CD14-positive monocyte (primary cell): ENCODE results near the gene WDR18. TPM values are rescaled to one million over a fixed set of nuclear protein-coding genes. Genes with fewer than 3 reads are reported as not detected.

Experiments used
- DNase-seq, 3 donors: peaks; one replicate each; pipeline ENCODE4 v3.0.0-alpha.2; 2011 to 2022
- H2AFZ ChIP-seq: 2 replicates; pipeline ENCODE4 v1.6.0; 2012; ENCODE audit warnings: mild to moderate bottlenecking, low read depth, low read length, inconsistent platforms; ENCODE audit not compliant: insufficient read depth, poor library complexity, severe bottlenecking
- H3K27ac ChIP-seq, 2 donors: 1 replicate in 1 of 2; 2 replicates in 1 of 2; pipeline ENCODE4 v1.5.1; 2012 to 2013; ENCODE audit warnings: low read length in 2 of 2, control low read depth in 1 of 2, inconsistent platforms in 1 of 2, low read depth in 1 of 2, mild to moderate bottlenecking in 1 of 2
- H3K27me3 ChIP-seq, 2 donors: one replicate each; pipeline versions ENCODE4 v1.6.0 to v1.6.1; 2011 to 2013; ENCODE audit warnings: low read length in 2 of 2; ENCODE audit not compliant: control insufficient read depth in 2 of 2, insufficient read depth in 2 of 2
- H3K36me3 ChIP-seq, 2 donors: replicated peaks in 1 of 2; 1 replicate in 1 of 2; 2 replicates in 1 of 2; pipeline versions ENCODE4 v1.5.1 to v1.6.1; 2012 to 2013; ENCODE audit warnings: low read length in 2 of 2, control low read depth in 1 of 2, inconsistent platforms in 1 of 2, mild to moderate bottlenecking in 1 of 2; ENCODE audit not compliant: insufficient read depth in 2 of 2, control insufficient read depth in 1 of 2
- H3K4me1 ChIP-seq, 2 donors: 1 replicate in 1 of 2; 2 replicates in 1 of 2; pipeline versions ENCODE4 v1.5.1 to v1.6.1; 2012 to 2013; ENCODE audit warnings: low read length in 2 of 2, control low read depth in 1 of 2, inconsistent platforms in 1 of 2, mild to moderate bottlenecking in 1 of 2, moderate library complexity in 1 of 2; ENCODE audit not compliant: insufficient read depth in 2 of 2, control insufficient read depth in 1 of 2
- H3K4me2 ChIP-seq: replicated peaks from 2 replicates; pipeline ENCODE3; 2012; ENCODE audit warnings: low read length, moderate library complexity, mild to moderate bottlenecking; ENCODE audit not compliant: poor library complexity, severe bottlenecking; ENCODE audit errors: extremely low read depth
- H3K4me3 ChIP-seq, 3 experiments: fragments of 200-600 bp in 1 of 3; sonication (generic) in 1 of 3; replicated peaks in 1 of 3; 1 replicate in 2 of 3; 2 replicates in 1 of 3; pipeline ENCODE4 v1.5.1; 2011 to 2013; ENCODE audit warnings: low read length in 3 of 3, mild to moderate bottlenecking in 3 of 3, control low read depth in 2 of 3, low read depth in 2 of 3, inconsistent platforms in 1 of 3, moderate library complexity in 1 of 3
- H3K79me2 ChIP-seq: 2 replicates; pipeline ENCODE4 v1.6.0; 2012; ENCODE audit warnings: mild to moderate bottlenecking, control low read depth, inconsistent platforms, low read length, moderate library complexity; ENCODE audit not compliant: insufficient read depth
- H3K9ac ChIP-seq: 2 replicates; pipeline ENCODE4 v1.6.0; 2017; ENCODE audit warnings: low read length, mild to moderate bottlenecking; ENCODE audit not compliant: insufficient read depth, poor library complexity, severe bottlenecking
- H3K9me3 ChIP-seq, 2 donors: replicated peaks in 1 of 2; 1 replicate in 1 of 2; 2 replicates in 1 of 2; pipeline versions ENCODE4 v1.5.1 to v1.6.1; 2012 to 2013; ENCODE audit warnings: low read length in 2 of 2, control low read depth in 1 of 2; ENCODE audit not compliant: control insufficient read depth in 1 of 2, insufficient read depth in 1 of 2
- H4K20me1 ChIP-seq: 2 replicates; pipeline ENCODE4 v1.6.0; 2012; ENCODE audit warnings: mild to moderate bottlenecking, low read length, control low read depth, moderate library complexity; ENCODE audit not compliant: insufficient read depth
- H3K27ac Mint-ChIP-seq, 7 donors: one replicate each; pipeline ENCODE4 v1.8.0; 2020; ENCODE audit warnings: mild to moderate bottlenecking in 7 of 7, mixed read lengths in 7 of 7, moderate library complexity in 6 of 7, inconsistent platforms in 2 of 7
- H3K27me3 Mint-ChIP-seq, 3 donors: one replicate each; pipeline ENCODE4 v1.8.0; 2021 to 2022; ENCODE audit warnings: low read depth in 3 of 3, mild to moderate bottlenecking in 3 of 3, mixed read lengths in 3 of 3, moderate library complexity in 3 of 3, inconsistent platforms in 1 of 3
- H3K36me3 Mint-ChIP-seq, 2 donors: one replicate each; pipeline ENCODE4 v1.8.0; 2020; ENCODE audit warnings: mixed read lengths in 2 of 2, inconsistent platforms in 1 of 2, mild to moderate bottlenecking in 1 of 2
- H3K4me1 Mint-ChIP-seq: one replicate; pipeline ENCODE4 v1.8.0; 2020; ENCODE audit warnings: mild to moderate bottlenecking, mixed read lengths
- H3K4me3 Mint-ChIP-seq, 2 donors: one replicate each; pipeline ENCODE4 v1.8.0; 2020; ENCODE audit warnings: mild to moderate bottlenecking in 2 of 2, mixed read lengths in 2 of 2, moderate library complexity in 1 of 2
- H3K9me3 Mint-ChIP-seq, 7 donors: one replicate each; pipeline ENCODE4 v1.8.0; 2020 to 2022; ENCODE audit warnings: mixed read lengths in 7 of 7, mild to moderate bottlenecking in 6 of 7, moderate library complexity in 6 of 7, inconsistent platforms in 2 of 7
- WGBS: methylation state at CpG from one replicate; pipeline ENCODE4 v1.1.5; 2013; ENCODE audit warnings: missing lambda C conversion rate; ENCODE audit not compliant: insufficient coverage; 5-methylcytosine and 5-hydroxymethylcytosine counted together
- intact Hi-C, 2 donors: fragments of 100-400 bp; cut with micrococcal nuclease; formaldehyde crosslinking; loops; one replicate each; pipeline versions ENCODE4 v1.15.0 to v1.15.1; 2023
- polyA plus RNA-seq, 3 donors: library from polyadenylated mRNA; depleted of rRNA in 1 of 3; unstranded in 2 of 3; stranded (reverse) in 1 of 3; fragments of 300-500 nt in 2 of 3; fragments of >200 nt in 1 of 3; fragmentation: Illumina TruSeq in 2 of 3; gene quantifications; 1 replicate in 2 of 3; 2 replicates in 1 of 3; pipeline ENCODE4 v1.2.3, GENCODE V29; 2012 to 2021
- TF ChIP-seq, protein P1 (sequence below): fragments of 200-600 bp; IDR thresholded peaks from one replicate; pipeline ENCODE4 v1.8.0; 2022; ENCODE audit warnings: antibody characterized with exemption, mild to moderate bottlenecking

WDR18 gene
- polyA plus RNA-seq, 3 donors: 21.3 to 52.7 (median 49.9) TPM

DNA sequence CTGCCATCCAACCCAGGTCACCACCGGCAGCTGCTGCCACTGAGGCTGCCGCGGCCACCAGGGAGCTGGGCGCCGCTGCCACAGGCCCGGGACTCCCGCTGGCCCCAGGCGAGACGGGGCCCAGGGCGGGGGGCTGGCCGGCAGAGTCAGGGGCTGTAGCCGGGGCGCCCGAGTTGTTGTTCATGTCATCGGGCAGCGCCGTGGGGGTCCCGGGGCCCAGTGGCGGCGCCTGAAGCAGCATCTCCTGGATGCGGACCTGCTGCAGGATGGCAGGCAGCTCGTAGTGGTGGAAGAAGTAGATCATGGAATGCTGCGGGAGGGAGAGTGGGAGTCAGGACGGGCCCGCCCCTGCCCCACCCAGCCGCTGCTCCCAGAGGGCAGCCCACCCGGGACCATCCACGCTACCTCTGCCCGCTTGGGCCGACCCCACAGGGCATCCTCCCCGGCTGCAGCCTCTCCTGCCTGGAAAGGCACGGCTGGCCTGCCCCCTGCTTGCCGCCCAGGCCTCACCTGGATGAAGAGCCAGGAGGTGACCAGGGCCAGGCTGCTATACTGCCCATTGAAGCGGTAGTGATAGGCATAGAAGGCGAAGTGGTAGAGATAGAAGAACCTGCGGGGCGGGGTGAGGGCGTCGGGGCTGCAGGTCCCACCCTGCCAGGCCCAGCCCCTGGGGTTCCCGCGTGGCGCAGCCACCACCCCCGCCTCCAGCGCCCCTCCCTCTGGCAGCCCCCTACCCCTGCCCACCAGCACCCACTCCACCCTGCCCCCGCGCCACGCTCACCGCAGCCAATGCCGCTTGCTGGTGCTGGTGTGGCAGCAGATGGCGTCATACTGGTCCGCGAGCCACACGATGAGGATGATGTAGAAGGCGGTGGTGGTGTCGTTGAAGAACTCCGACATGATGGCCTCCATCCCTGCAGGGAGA, 26.7 kb downstream of the WDR18 start:
- DNase-seq: no peak
- peaks cover 0 to 3% (median 2%) of the 10 kb centered on the region in 3 donors for H3K27me3 Mint-ChIP-seq
- H3K4me3 Mint-ChIP-seq: no peak overlapping the region
- H3K79me2 ChIP-seq: peaks cover 28% of the 10 kb centered on the region
- no peak overlapping the region for H2AFZ ChIP-seq
- TF ChIP-seq, protein P1, sequence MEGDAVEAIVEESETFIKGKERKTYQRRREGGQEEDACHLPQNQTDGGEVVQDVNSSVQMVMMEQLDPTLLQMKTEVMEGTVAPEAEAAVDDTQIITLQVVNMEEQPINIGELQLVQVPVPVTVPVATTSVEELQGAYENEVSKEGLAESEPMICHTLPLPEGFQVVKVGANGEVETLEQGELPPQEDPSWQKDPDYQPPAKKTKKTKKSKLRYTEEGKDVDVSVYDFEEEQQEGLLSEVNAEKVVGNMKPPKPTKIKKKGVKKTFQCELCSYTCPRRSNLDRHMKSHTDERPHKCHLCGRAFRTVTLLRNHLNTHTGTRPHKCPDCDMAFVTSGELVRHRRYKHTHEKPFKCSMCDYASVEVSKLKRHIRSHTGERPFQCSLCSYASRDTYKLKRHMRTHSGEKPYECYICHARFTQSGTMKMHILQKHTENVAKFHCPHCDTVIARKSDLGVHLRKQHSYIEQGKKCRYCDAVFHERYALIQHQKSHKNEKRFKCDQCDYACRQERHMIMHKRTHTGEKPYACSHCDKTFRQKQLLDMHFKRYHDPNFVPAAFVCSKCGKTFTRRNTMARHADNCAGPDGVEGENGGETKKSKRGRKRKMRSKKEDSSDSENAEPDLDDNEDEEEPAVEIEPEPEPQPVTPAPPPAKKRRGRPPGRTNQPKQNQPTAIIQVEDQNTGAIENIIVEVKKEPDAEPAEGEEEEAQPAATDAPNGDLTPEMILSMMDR: no peak
- no peak overlapping the region for H3K4me2 ChIP-seq
- 94% methylated on average over 37 of the region's 56 CpGs for WGBS
- no peaks in the 10 kb centered on the region for H3K4me1 Mint-ChIP-seq
- no peak overlapping the region for H3K27ac ChIP-seq
- H4K20me1 ChIP-seq: peaks cover 76% of the 10 kb centered on the region
- H3K36me3 ChIP-seq: peaks cover 41 to 56% of the 10 kb centered on the region in 2 donors
- no peak overlapping the region for H3K27ac Mint-ChIP-seq
- intact Hi-C loops: no loop called here
- peaks cover 0 to 3% (median 0%) of the 10 kb centered on the region in 7 donors for H3K9me3 Mint-ChIP-seq
- H3K9me3 ChIP-seq: no peaks in the 10 kb centered on the region
- H3K27me3 ChIP-seq: no peaks in the 10 kb centered on the region
- H3K4me1 ChIP-seq: no peaks in the 10 kb centered on the region
- no peak overlapping the region for H3K9ac ChIP-seq
- no peak overlapping the region for H3K4me3 ChIP-seq
- peaks cover 17 to 39% of the 10 kb centered on the region in 2 donors for H3K36me3 Mint-ChIP-seq

DNA sequence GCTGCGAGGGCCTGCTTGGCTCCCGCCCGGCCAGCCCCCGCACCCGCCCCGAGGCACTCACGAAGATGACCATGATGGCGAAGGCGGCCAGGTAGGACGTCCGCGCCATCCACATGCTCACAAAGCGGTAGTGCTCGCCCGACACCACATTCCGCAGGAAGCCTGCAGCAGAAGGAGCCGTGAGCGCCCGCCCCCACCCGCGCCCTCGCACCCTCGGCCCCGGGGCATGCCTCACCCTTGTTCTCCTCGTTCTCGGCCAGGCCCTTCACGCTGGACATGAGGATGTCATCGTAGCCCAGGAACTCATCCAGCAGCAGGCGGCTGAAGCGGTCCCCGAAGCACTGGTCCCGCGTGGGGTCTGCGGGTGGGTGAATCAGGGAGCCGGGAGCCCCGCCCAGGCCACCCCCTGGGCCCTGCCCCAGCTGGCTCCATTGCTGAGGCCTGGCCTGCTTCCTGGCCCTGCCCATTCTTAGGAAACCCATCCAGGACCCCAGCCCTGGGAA, 27.7 kb downstream of the WDR18 start:
- Histone ChIP-seq H4K20me1 (peaks cover 85% of the 10 kb centered on the region), H3K36me3 (peaks cover 41 to 56% of the 10 kb centered on the region in 2 donors), H3K4me2 (no peak overlapping the region), H3K4me1 (peaks cover 5 to 9% of the 10 kb centered on the region in 2 donors), H3K4me3 (no peak overlapping the region), H3K9ac (no peak overlapping the region), H3K9me3 (no peaks in the 10 kb centered on the region), H3K27me3 (no peaks in the 10 kb centered on the region), H3K27ac (no peak overlapping the region), H3K79me2 (peaks cover 39% of the 10 kb centered on the region), H2AFZ (no peak overlapping the region)
- peaks cover 0 to 3% (median 2%) of the 10 kb centered on the region in 3 donors for H3K27me3 Mint-ChIP-seq
- H3K4me1 Mint-ChIP-seq: peaks cover 6% of the 10 kb centered on the region
- 97% methylated on average over 30 of the region's 36 CpGs for WGBS
- no peak for DNase-seq
- H3K27ac Mint-ChIP-seq: no peak overlapping the region
- no peak overlapping the region for H3K4me3 Mint-ChIP-seq
- TF ChIP-seq, protein P1: no peak
- intact Hi-C loops: no loop called here
- H3K36me3 Mint-ChIP-seq: peaks cover 18 to 42% of the 10 kb centered on the region in 2 donors
- H3K9me3 Mint-ChIP-seq: peaks cover 0 to 3% (median 0%) of the 10 kb centered on the region in 7 donors
